GM10248 (cell line): Measurements from ENCODE around the gene TIMM17A.
"Not testable (repeated sequence)": the region's sequence is repeated elsewhere in the genome, so short reads cannot be mapped to it uniquely, and the experiment has no call there.

Source experiments
- CTCF ChIA-PET: fragments of 300-600 bp; sonication (Branson Sonifier 250); formaldehyde crosslinking; extraction: SDS; loops from one replicate; lab custom pipeline; 2021; ENCODE audit warnings: antibody characterized with exemption; lab: Yijun Ruan, JAX
- POLR2A ChIA-PET: fragments of 350-650 bp; sonication (Branson Sonifier 250); formaldehyde crosslinking; extraction: SDS; loops from one replicate; lab custom pipeline; 2020; ENCODE audit warnings: antibody characterized with exemption; lab: Yijun Ruan, JAX
- DNase-seq: peaks from one replicate; pipeline ENCODE4 v3.0.0; 2012; ENCODE audit errors: extremely low spot score
- CTCF ChIP-seq: IDR thresholded peaks from 2 replicates; pipeline ENCODE4 v1.5.1; 2012; ENCODE audit warnings: mild to moderate bottlenecking, low read depth; ENCODE audit errors: extremely low read depth, missing control alignments, control extremely low read depth

Gene TIMM17A

DNA sequence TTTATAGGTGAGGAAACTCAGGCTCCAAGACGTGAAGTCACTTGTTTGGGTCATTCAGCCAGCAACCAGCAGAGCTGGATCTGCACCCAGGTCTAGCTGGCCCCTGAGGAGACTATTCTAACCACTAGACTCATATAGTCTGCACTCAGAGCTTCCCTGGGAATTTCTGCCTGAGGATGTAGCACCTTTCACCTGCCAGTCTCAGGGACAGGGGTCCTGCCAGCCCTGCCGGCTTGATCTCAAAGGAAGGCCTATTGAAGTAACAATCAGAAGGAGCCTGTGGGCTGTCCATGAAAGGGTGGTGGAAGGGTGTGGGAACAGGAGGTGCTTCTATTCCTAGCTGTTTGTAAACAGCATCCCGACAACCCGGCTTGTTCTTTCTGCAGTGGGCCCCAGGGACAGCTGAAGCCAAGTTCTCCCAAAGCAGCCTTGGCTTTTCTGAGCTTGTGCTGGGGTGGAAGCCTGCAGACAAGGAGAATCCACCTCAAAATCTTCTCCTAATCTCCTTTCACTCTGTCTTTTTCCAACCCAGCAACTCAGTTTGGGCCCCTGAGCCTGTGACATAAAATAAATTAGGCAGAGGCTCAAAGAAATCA, 16.8 kb upstream of the TIMM17A start:
- CTCF ChIA-PET, result interaction anchor here (1.2 kb wide), 1 partner anchor 43 kb away, joined by 4 read pairs; no protein-coding TSS in a partner anchor
- DNase-seq, result no peak
- POLR2A ChIA-PET, result no interaction called here
- TF ChIP-seq CTCF, result no peak

DNA sequence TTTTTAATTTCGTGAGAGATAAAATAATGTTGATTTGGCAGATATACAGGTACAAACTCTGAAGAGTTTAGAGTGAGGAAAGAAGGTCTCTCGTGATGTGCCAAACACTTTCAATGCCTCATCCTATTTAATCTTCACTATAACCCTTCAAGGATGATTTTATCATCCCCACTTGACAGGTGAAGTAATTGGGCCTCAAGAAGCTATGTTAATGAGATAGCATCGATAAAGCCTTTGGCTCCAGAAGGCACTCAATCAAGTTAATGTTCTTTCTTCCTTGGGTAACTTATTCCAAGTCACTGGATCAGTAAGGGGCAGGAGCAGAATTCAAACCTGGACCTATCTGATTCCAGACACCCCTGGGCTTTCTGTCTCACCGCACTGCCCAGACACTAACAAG, 16.2 kb upstream of the TIMM17A start:
- ChIA-PET POLR2A (no interaction called here), CTCF (no interaction called here)
- no peak for DNase-seq
- no peak for TF ChIP-seq CTCF

DNA sequence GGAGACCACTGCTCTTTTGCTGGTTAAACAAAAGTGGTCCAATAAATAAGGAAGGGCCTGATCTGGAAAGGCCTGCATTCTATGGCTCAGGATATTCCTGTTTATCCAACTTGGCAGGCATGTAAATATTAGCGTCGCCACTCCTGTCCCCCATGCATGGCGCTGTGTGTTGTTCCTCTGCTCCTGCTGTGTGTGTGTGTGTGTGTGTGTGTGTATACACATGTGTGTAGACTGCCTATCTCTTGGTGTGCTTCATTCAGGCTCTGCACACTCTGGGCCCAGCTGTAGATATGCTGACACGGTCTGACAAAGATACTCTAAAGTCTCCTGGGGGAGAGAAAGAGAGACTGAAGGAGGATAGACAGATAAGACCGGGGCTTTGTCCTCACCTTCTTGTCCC, 15.7 kb upstream of the TIMM17A start:
- DNase-seq, result no peak
- TF ChIP-seq CTCF, result no peak
- ChIA-PET CTCF (no interaction called here), POLR2A (no interaction called here)

DNA sequence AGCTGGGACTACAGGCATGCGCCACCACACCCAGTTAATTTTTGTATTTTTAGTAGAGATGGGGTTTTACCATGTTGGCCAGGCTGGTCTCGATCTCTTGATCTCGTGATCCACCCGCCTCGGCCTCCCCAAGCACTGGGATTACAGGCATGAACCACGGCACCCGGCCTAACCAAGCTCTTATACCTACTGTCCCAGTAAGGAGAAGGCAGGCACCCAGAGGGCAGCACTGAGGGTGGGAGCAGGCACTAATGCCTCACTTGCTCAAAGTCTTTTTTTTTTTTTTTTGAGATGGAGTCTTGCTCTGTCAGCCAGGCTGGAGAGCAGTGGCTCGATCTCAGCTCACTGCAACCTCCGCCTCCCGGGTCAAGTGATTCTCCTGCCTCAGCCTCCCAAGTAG, 15.0 kb upstream of the TIMM17A start:
- DNase-seq, CTCF ChIA-PET: not testable (repeated sequence)
- POLR2A ChIA-PET, result interaction anchor here (0.7 kb wide), 1 partner anchor 940 kb away, joined by 4 read pairs; no protein-coding TSS in a partner anchor

DNA sequence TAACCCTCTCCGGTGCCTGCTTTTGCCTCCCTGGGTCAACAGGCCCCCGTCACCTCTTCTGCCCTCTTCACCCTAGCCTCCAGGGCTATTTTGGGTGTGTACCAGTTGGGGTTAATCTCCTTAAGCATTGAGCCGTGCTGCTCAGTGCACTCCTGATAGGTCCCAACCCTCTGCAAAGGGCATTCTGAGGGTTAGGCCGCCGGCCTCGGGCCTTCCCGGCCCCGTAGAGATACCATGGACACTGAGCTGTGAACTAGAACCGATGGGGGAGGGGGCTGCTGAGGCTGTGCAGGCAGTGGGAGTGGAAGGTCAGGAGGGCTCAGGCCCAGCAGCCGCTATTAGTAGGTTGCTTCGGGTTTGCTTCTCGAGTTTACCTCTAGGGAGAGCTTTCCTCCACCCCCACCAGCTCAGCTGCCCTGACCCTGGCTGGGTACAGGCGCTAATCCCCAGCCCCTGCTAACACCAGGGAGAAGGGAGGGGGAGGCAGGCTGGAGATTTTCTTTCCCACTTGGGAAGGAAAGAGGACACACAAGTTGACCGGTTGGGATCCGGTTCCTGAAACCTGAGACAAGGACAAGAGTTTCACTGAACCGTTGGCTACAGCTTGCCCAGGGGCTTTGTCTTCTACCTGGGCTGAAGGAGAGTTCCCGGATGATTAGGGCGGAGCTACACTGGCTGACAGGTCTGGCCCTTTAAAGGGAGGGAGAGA, 13.7 kb upstream of the TIMM17A start:
- TF ChIP-seq CTCF, result no peak
- ChIA-PET CTCF (interaction anchor here (0.8 kb wide), 1 partner anchor 46 kb away, joined by 4 read pairs; no protein-coding TSS in a partner anchor), POLR2A (no interaction called here)
- DNase-seq, result no peak

GRCh38 chr1:201942129-201942495, 13.2 kb upstream of the TIMM17A start:
- POLR2A ChIA-PET, result no interaction called here
- CTCF ChIA-PET, result interaction anchor here (0.8 kb wide), 1 partner anchor 46 kb away, joined by 4 read pairs; no protein-coding TSS in a partner anchor
- TF ChIP-seq CTCF, result no peak
- no peak for DNase-seq

GRCh38 chr1:201944002-201944401, 11.3 kb upstream of the TIMM17A start:
- no peak for TF ChIP-seq CTCF
- POLR2A ChIA-PET, result no interaction called here
- no peak for DNase-seq
- CTCF ChIA-PET, result interaction anchor here (1.7 to 3.3 kb wide), 3 partner anchors 29 to 48 kb away, joined by 3 to 14 read pairs (median 6); no protein-coding TSS in a partner anchor
